Keratinocyte (primary cell): ENCODE data around the gene AGPAT2. TPM values are rescaled to one million over a fixed set of nuclear protein-coding genes. Genes with fewer than 3 reads are reported as not detected.

Experiments used
- DNase-seq: peaks from one replicate; pipeline ENCODE4 v3.0.0-alpha.2; 2011; ENCODE audit warnings: low read depth, missing footprints, low spot score
- FAIRE-seq: peaks from 2 replicates; lab custom pipeline; 2011; peaks lifted over from hg19 to GRCh38; lab: Jason Lieb, UNC
- H2AFZ ChIP-seq: 2 replicates; pipeline ENCODE4 v1.6.0; 2012; ENCODE audit warnings: low read length, control low read depth, inconsistent platforms; ENCODE audit not compliant: control insufficient read depth
- H3K27ac ChIP-seq: 2 replicates; pipeline ENCODE4 v1.5.1; 2011; ENCODE audit warnings: low read length; ENCODE audit not compliant: control insufficient read depth, insufficient read depth
- H3K27me3 ChIP-seq: 3 replicates; pipeline ENCODE4 v1.6.0; 2011; ENCODE audit warnings: low read length; ENCODE audit not compliant: control insufficient read depth, insufficient read depth; ENCODE audit errors: extremely low read depth
- H3K36me3 ChIP-seq, 2 experiments: 2 replicates in 1 of 2; 3 replicates in 1 of 2; pipeline ENCODE4 v1.5.1; 2011; ENCODE audit warnings: low read length in 2 of 2, mild to moderate bottlenecking in 1 of 2; ENCODE audit not compliant: control insufficient read depth in 2 of 2, insufficient read depth in 2 of 2; ENCODE audit errors: extremely low read depth in 1 of 2
- H3K4me1 ChIP-seq: 3 replicates; pipeline ENCODE4 v1.5.1; 2011; ENCODE audit warnings: low read length; ENCODE audit not compliant: control insufficient read depth, insufficient read depth; ENCODE audit errors: extremely low read depth
- H3K4me2 ChIP-seq: 3 replicates; pipeline ENCODE4 v1.6.0; 2011; ENCODE audit warnings: low read depth, low read length; ENCODE audit not compliant: control insufficient read depth, insufficient read depth; ENCODE audit errors: extremely low read depth
- H3K4me3 ChIP-seq, 3 experiments: fragments of 200-600 bp in 1 of 3; sonication (generic) in 1 of 3; 2 replicates in 2 of 3; 3 replicates in 1 of 3; pipeline ENCODE4 v1.5.1; 2011 to 2016; ENCODE audit warnings: low read length in 3 of 3, mild to moderate bottlenecking in 3 of 3, control low read depth in 2 of 3, inconsistent platforms in 1 of 3, low read depth in 1 of 3, mixed read lengths in 1 of 3, mixed run types in 1 of 3, moderate library complexity in 1 of 3; ENCODE audit not compliant: control insufficient read depth in 2 of 3, insufficient read depth in 2 of 3; ENCODE audit errors: extremely low read depth in 1 of 3
- H3K79me2 ChIP-seq: 2 replicates; pipeline ENCODE4 v1.6.0; 2012; ENCODE audit warnings: low read length; ENCODE audit not compliant: control insufficient read depth, insufficient read depth
- H3K9ac ChIP-seq: 3 replicates; pipeline ENCODE4 v1.6.0; 2011; ENCODE audit warnings: low read length; ENCODE audit not compliant: control insufficient read depth, insufficient read depth; ENCODE audit errors: extremely low read depth
- H3K9me1 ChIP-seq: 3 replicates; pipeline ENCODE4 v1.6.0; 2011; ENCODE audit warnings: low read length; ENCODE audit not compliant: control insufficient read depth, insufficient read depth; ENCODE audit errors: extremely low read depth
- H3K9me3 ChIP-seq: 2 replicates; pipeline ENCODE4 v1.5.1; 2012; ENCODE audit warnings: low read depth, low read length; ENCODE audit not compliant: control insufficient read depth
- H4K20me1 ChIP-seq: 3 replicates; pipeline ENCODE4 v1.6.0; 2011; ENCODE audit warnings: low read length; ENCODE audit not compliant: control insufficient read depth, insufficient read depth; ENCODE audit errors: extremely low read depth
- CTCF ChIP-seq, 3 experiments: IDR thresholded peaks in 1 of 3; conservative IDR thresholded peaks in 1 of 3; optimal IDR thresholded peaks in 1 of 3; 2 replicates in 2 of 3; 3 replicates in 1 of 3; pipeline versions ENCODE3 to v1.5.1; 2011; ENCODE audit warnings: low read length in 3 of 3, mild to moderate bottlenecking in 3 of 3, moderate library complexity in 2 of 3, control low read depth in 1 of 3, inconsistent platforms in 1 of 3; ENCODE audit not compliant: insufficient read depth in 2 of 3; ENCODE audit errors: extremely low read depth in 1 of 3
- EZH2 ChIP-seq: IDR thresholded peaks from one replicate; pipeline ENCODE4 v1.6.1; 2012; ENCODE audit warnings: inconsistent platforms, mild to moderate bottlenecking, low read length, moderate library complexity
- dilution Hi-C: fragments of 300-500 bp; cut with MboI; formaldehyde crosslinking; loops from one replicate; pipeline ENCODE4 v1.7.0; 2020; ENCODE audit warnings: low sequenced_read_pairs; ENCODE audit not compliant: extremely low pct_ligation_motif_present
- polyA plus RNA-seq, 5 experiments: library from polyadenylated mRNA; depleted of rRNA in 3 of 5; stranded (reverse) in 3 of 5; stranded (forward) in 1 of 5; unstranded in 1 of 5; fragments of >200 nt; gene quantifications; 1 replicate in 1 of 5; 2 replicates in 3 of 5; 3 replicates in 1 of 5; pipeline versions ENCODE4 v1.2.1 to v1.2.3, GENCODE V29; 2011 to 2012; ENCODE audit warnings: missing spikeins in 2 of 5, low read depth in 1 of 5, low replicate concordance in 1 of 5

Gene AGPAT2
- polyA plus RNA-seq, 1 donor (not counting 4 experiments of a cell fraction or from before 2014, with no cell fraction given) = 26.5 TPM

- Histone ChIP-seq H3K9ac (no peak overlapping the region), H3K27ac (no peak overlapping the region), H3K9me3 (no peaks in the 10 kb centered on the region), H3K4me1 (peaks cover 17% of the 10 kb centered on the region), H2AFZ (no peak overlapping the region), H3K36me3 (no peaks in the 10 kb centered on the region), H4K20me1 (peaks cover 5% of the 10 kb centered on the region), H3K27me3 (peaks cover 22% of the 10 kb centered on the region), H3K4me3 (no peak overlapping the region), H3K4me2 (no peak overlapping the region), H3K79me2 (no peaks in the 10 kb centered on the region), H3K9me1 (no peaks in the 10 kb centered on the region)
- TF ChIP-seq EZH2 (no peak), CTCF (optimal IDR thresholded peaks at IDR 0.05 in 1 of 3, IDR thresholded peaks at IDR 0.05 in 1 of 3, conservative IDR thresholded peaks at IDR 0.05 in 1 of 3; ENCODE audit: extremely low read depth in 1 of 3, insufficient read depth in 2 of 3, low read length in 3 of 3) (no peak)
- DNase-seq = no peak
- dilution Hi-C loops = no loop called here
- FAIRE-seq = no peak
Measured at GRCh38 chr9:136696502-136696901, 9.2 kb upstream of the AGPAT2 start.

- H3K4me2 ChIP-seq = no peak overlapping the region
- dilution Hi-C loops = no loop called here
- peaks cover 17% of the 10 kb centered on the region for H3K27me3 ChIP-seq
- FAIRE-seq (no peak), DNase-seq (no peak)
- no peaks in the 10 kb centered on the region for H3K9me3 ChIP-seq
- no peaks in the 10 kb centered on the region for H3K36me3 ChIP-seq
- no peak overlapping the region for H2AFZ ChIP-seq
- H4K20me1 ChIP-seq = peaks cover 5% of the 10 kb centered on the region
- no peaks in the 10 kb centered on the region for H3K79me2 ChIP-seq
- TF ChIP-seq CTCF (optimal IDR thresholded peaks at IDR 0.05 in 1 of 3, IDR thresholded peaks at IDR 0.05 in 1 of 3, conservative IDR thresholded peaks at IDR 0.05 in 1 of 3; ENCODE audit: extremely low read depth in 1 of 3, insufficient read depth in 2 of 3, low read length in 3 of 3) (no peak), EZH2 (no peak)
- no peak overlapping the region for H3K9ac ChIP-seq
- H3K27ac ChIP-seq = no peak overlapping the region
- H3K4me1 ChIP-seq = peaks cover 17% of the 10 kb centered on the region
- no peaks in the 10 kb centered on the region for H3K9me1 ChIP-seq
- H3K4me3 ChIP-seq = no peak overlapping the region
Measured at GRCh38 chr9:136695955-136696354, 8.7 kb upstream of the AGPAT2 start.
